Keratinocyte (primary cell): ENCODE data around the gene SAMD13.

Experiments
- CTCF ChIP-seq, 3 experiments: IDR thresholded peaks in 1 of 3; conservative IDR thresholded peaks in 1 of 3; optimal IDR thresholded peaks in 1 of 3; 2 replicates in 2 of 3; 3 replicates in 1 of 3; pipeline versions ENCODE3 to v1.5.1; 2011; ENCODE audit warnings: low read length in 3 of 3, mild to moderate bottlenecking in 3 of 3, moderate library complexity in 2 of 3, control low read depth in 1 of 3, inconsistent platforms in 1 of 3; ENCODE audit not compliant: insufficient read depth in 2 of 3; ENCODE audit errors: extremely low read depth in 1 of 3
- EZH2 ChIP-seq: IDR thresholded peaks from one replicate; pipeline ENCODE4 v1.6.1; 2012; ENCODE audit warnings: inconsistent platforms, mild to moderate bottlenecking, low read length, moderate library complexity

- TF ChIP-seq CTCF (optimal IDR thresholded peaks at IDR 0.05 in 1 of 3, IDR thresholded peaks at IDR 0.05 in 1 of 3, conservative IDR thresholded peaks at IDR 0.05 in 1 of 3; ENCODE audit: extremely low read depth in 1 of 3, insufficient read depth in 2 of 3, low read length in 3 of 3) (no peak), EZH2 (no peak)
Measured at GRCh38 chr1:84366786-84367185, 65.3 kb downstream of the SAMD13 start.
